GM19467 (cell line): ENCODE data around the gene WDR64.

ENCODE experiments used
- ATAC-seq: cut with Tn5 transposase; IDR thresholded peaks from one replicate; pipeline ENCODE4 v1.9.1; 2021; ENCODE audit warnings: mild to moderate bottlenecking, moderate library complexity; ENCODE audit not compliant: unreplicated experiment

WDR64 gene

GRCh38 chr1:241652012-241652411 is at the start of gene WDR64:
WDR64 (plus strand) TSS chr1:241652281; CDS start chr1:241652485, 204 bp downstream.
- no peak for ATAC-seq

GRCh38 chr1:241603731-241604245 is 48.3 kb upstream of the WDR64 start:
- no peak for ATAC-seq

GRCh38 chr1:241605146-241605805 is 46.8 kb upstream of the WDR64 start:
- no peak for ATAC-seq

- no peak for ATAC-seq
Observed at GRCh38 chr1:241606544-241606943, 45.5 kb upstream of the WDR64 start.

GRCh38 chr1:241607497-241607896 is 44.6 kb upstream of the WDR64 start:
- ATAC-seq: no peak

GRCh38 chr1:241608379-241609033 is 43.6 kb upstream of the WDR64 start:
- ATAC-seq: no peak

- no peak for ATAC-seq
Observed at GRCh38 chr1:241610056-241610815, 41.8 kb upstream of the WDR64 start.

GRCh38 chr1:241611063-241611462 is 41.0 kb upstream of the WDR64 start:
- peak; percentile 92 for ATAC-seq

GRCh38 chr1:241611736-241612135 is 40.3 kb upstream of the WDR64 start:
- ATAC-seq: no peak

- ATAC-seq: no peak
Observed at GRCh38 chr1:241612533-241613477, 39.3 kb upstream of the WDR64 start.

GRCh38 chr1:241614144-241614543 is 37.9 kb upstream of the WDR64 start:
- no peak for ATAC-seq

- no peak for ATAC-seq
Observed at GRCh38 chr1:241614572-241614971, 37.5 kb upstream of the WDR64 start.

- no peak for ATAC-seq
Observed at GRCh38 chr1:241615043-241615974, 36.8 kb upstream of the WDR64 start.

GRCh38 chr1:241617426-241617825 is 34.7 kb upstream of the WDR64 start:
- ATAC-seq: no peak

- ATAC-seq: no peak
Observed at GRCh38 chr1:241622669-241623068, 29.4 kb upstream of the WDR64 start.

GRCh38 chr1:241624935-241625334 is 27.1 kb upstream of the WDR64 start:
- ATAC-seq: no peak

GRCh38 chr1:241627453-241628259 is 24.4 kb upstream of the WDR64 start:
- peak; percentile 66 for ATAC-seq

- no peak for ATAC-seq
Observed at GRCh38 chr1:241630005-241630404, 22.1 kb upstream of the WDR64 start.

GRCh38 chr1:241630476-241630875 is 21.6 kb upstream of the WDR64 start:
- ATAC-seq: no peak
